CD4-positive, alpha-beta T cell (primary cell): ENCODE data around the gene GPR141. TPM values are rescaled to one million over a fixed set of nuclear protein-coding genes. Genes with fewer than 3 reads are reported as not detected.

Experiments used
- ATAC-seq: fragments of 200-7000 bp; cut with Tn5 transposase; one replicate; pipeline ENCODE4 v1.10.0; 2022; ENCODE audit warnings: mild to moderate bottlenecking; ENCODE audit not compliant: poor library complexity
- CTCF ChIA-PET: fragments of 350-600 bp; sonication (Branson Sonifier 250); formaldehyde crosslinking; loops from one replicate; lab custom pipeline; 2021; ENCODE audit warnings: antibody characterized with exemption, inconsistent platforms; lab: Charles Lee
- POLR2A ChIA-PET: fragments of 350-600 bp; sonication (Branson Sonifier 250); formaldehyde crosslinking; loops from one replicate; lab custom pipeline; 2021; ENCODE audit warnings: antibody characterized with exemption, inconsistent platforms; lab: Charles Lee
- DNase-seq, 14 experiments: peaks; one replicate each; pipeline ENCODE4 v3.0.0-alpha.2; 2013 to 2020; ENCODE audit warnings: mixed read lengths in 2 of 14
- H3K27ac ChIP-seq, 2 donors: one replicate each; pipeline versions ENCODE4 v1.5.1 to v1.7.0; 2013; ENCODE audit warnings: low read length in 2 of 2, low read depth in 1 of 2, mild to moderate bottlenecking in 1 of 2
- H3K27me3 ChIP-seq, 2 experiments: 1 replicate in 1 of 2; 2 replicates in 1 of 2; pipeline versions ENCODE4 v1.6.1 to v1.7.0; 2013; ENCODE audit warnings: low read length in 2 of 2, control low read depth in 1 of 2, mild to moderate bottlenecking in 1 of 2, moderate library complexity in 1 of 2; ENCODE audit not compliant: insufficient read depth in 2 of 2, control insufficient read depth in 1 of 2
- H3K36me3 ChIP-seq: one replicate; pipeline ENCODE4 v1.6.1; 2013; ENCODE audit warnings: low read length, control low read depth; ENCODE audit not compliant: insufficient read depth
- H3K4me1 ChIP-seq: one replicate; pipeline ENCODE4 v1.6.1; 2013; ENCODE audit warnings: low read length, control low read depth; ENCODE audit not compliant: insufficient read depth
- H3K4me3 ChIP-seq: one replicate; pipeline ENCODE4 v1.5.1; 2013; ENCODE audit warnings: mild to moderate bottlenecking, low read length, moderate library complexity
- H3K9me3 ChIP-seq, 2 experiments: 1 replicate in 1 of 2; 2 replicates in 1 of 2; pipeline versions ENCODE4 v1.6.1 to v1.7.0; 2013; ENCODE audit warnings: low read length in 2 of 2, mild to moderate bottlenecking in 2 of 2, control low read depth in 1 of 2, moderate library complexity in 1 of 2; ENCODE audit not compliant: control insufficient read depth in 1 of 2, insufficient read depth in 1 of 2
- H3K27ac Mint-ChIP-seq: one replicate; pipeline ENCODE4 v1.8.0; 2020; ENCODE audit warnings: mixed read lengths
- H3K27me3 Mint-ChIP-seq: one replicate; pipeline ENCODE4 v1.8.0; 2021; ENCODE audit warnings: mixed read lengths
- H3K36me3 Mint-ChIP-seq: one replicate; pipeline ENCODE4 v1.8.0; 2021; ENCODE audit warnings: low read depth, mixed read lengths
- H3K4me1 Mint-ChIP-seq: one replicate; pipeline ENCODE4 v1.8.0; 2021; ENCODE audit warnings: low read depth, mixed read lengths
- H3K4me3 Mint-ChIP-seq: one replicate; pipeline ENCODE4 v1.8.0; 2020; ENCODE audit warnings: mild to moderate bottlenecking, mixed read lengths
- H3K9me3 Mint-ChIP-seq: one replicate; pipeline ENCODE4 v1.8.0; 2020; ENCODE audit warnings: mixed read lengths
- intact Hi-C, 2 experiments: fragments of 100-400 bp; cut with DNase I in 1 of 2; cut with micrococcal nuclease in 1 of 2; formaldehyde crosslinking; loops; one replicate each; pipeline versions ENCODE4 v1.15.1 to v1.9.0; 2023 to 2025; cut with DNase I, micrococcal nuclease
- total RNA-seq, 174 experiments: library from RNA in 2 of 174; stranded (reverse) in 2 of 174; gene quantifications; one replicate each; pipeline ENCODE4 v1.2.3 and lab custom pipeline; 2021 to 2026
- TF ChIP-seq, protein P1 (sequence below): fragments of 200-600 bp; IDR thresholded peaks from one replicate; pipeline ENCODE4 v1.8.0; 2022; ENCODE audit warnings: antibody characterized with exemption, mild to moderate bottlenecking

The GPR141 gene
- total RNA-seq, 2 experiments from 2014 or later = not detected

- Histone ChIP-seq H3K27ac (no peak overlapping the region), H3K36me3 (no peaks in the 10 kb centered on the region), H3K4me1 (no peaks in the 10 kb centered on the region), H3K9me3 (peaks cover 0 to under 1% of the 10 kb centered on the region in 2 experiments), H3K27me3 (no peaks in the 10 kb centered on the region), H3K4me3 (no peak overlapping the region)
- no peaks in the 10 kb centered on the region for H3K4me1 Mint-ChIP-seq
- ChIA-PET POLR2A (no interaction called here), CTCF (interaction anchor here (1.1 kb wide), 1 partner anchor 24 kb away, joined by 4 read pairs; no protein-coding TSS in a partner anchor)
- ATAC-seq = no peak
- no peak for DNase-seq
- peaks cover 6% of the 10 kb centered on the region for H3K9me3 Mint-ChIP-seq
- no peaks in the 10 kb centered on the region for H3K27me3 Mint-ChIP-seq
- intact Hi-C loops = no loop called here
- H3K36me3 Mint-ChIP-seq = peaks cover 5% of the 10 kb centered on the region
- H3K4me3 Mint-ChIP-seq = no peak overlapping the region
- no peak overlapping the region for H3K27ac Mint-ChIP-seq
- TF ChIP-seq, protein P1, sequence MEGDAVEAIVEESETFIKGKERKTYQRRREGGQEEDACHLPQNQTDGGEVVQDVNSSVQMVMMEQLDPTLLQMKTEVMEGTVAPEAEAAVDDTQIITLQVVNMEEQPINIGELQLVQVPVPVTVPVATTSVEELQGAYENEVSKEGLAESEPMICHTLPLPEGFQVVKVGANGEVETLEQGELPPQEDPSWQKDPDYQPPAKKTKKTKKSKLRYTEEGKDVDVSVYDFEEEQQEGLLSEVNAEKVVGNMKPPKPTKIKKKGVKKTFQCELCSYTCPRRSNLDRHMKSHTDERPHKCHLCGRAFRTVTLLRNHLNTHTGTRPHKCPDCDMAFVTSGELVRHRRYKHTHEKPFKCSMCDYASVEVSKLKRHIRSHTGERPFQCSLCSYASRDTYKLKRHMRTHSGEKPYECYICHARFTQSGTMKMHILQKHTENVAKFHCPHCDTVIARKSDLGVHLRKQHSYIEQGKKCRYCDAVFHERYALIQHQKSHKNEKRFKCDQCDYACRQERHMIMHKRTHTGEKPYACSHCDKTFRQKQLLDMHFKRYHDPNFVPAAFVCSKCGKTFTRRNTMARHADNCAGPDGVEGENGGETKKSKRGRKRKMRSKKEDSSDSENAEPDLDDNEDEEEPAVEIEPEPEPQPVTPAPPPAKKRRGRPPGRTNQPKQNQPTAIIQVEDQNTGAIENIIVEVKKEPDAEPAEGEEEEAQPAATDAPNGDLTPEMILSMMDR = no peak
Observed at GRCh38 chr7:37770838-37771237, 87.3 kb downstream of the GPR141 start.

DNA sequence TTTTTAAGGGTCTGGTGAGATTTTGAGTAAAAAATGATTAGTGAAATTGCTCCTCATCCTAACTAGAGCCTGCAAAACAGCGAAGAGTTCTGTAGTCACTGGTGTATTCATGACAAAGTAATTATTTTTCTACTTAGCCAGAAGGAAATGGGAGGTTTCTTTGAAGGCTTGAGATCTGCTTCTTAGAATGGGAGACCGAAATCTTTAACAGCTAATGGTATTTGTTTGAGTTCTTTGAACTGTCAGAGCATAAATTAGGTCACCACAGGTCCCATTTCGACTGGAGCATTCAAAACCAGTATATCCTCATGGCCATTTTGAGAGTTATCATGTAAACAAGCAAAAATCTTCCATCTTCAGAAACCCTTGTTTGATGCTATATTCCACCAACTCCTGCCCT, 87.8 kb downstream of the GPR141 start:
- DNase-seq = no peak
- TF ChIP-seq, protein P1 = no peak
- no peak for ATAC-seq
- no peaks in the 10 kb centered on the region for H3K27me3 Mint-ChIP-seq
- no peak overlapping the region for H3K4me3 ChIP-seq
- H3K27me3 ChIP-seq = no peaks in the 10 kb centered on the region
- no peaks in the 10 kb centered on the region for H3K4me1 ChIP-seq
- H3K9me3 Mint-ChIP-seq = peaks cover 6% of the 10 kb centered on the region
- ChIA-PET CTCF (no interaction called here), POLR2A (no interaction called here)
- H3K27ac Mint-ChIP-seq = no peak overlapping the region
- no peaks in the 10 kb centered on the region for H3K36me3 ChIP-seq
- no peak overlapping the region for H3K27ac ChIP-seq
- H3K4me1 Mint-ChIP-seq = no peaks in the 10 kb centered on the region
- intact Hi-C loops = no loop called here
- peaks cover 5% of the 10 kb centered on the region for H3K36me3 Mint-ChIP-seq
- peaks cover 0 to 6% of the 10 kb centered on the region in 2 experiments for H3K9me3 ChIP-seq
- H3K4me3 Mint-ChIP-seq = no peak overlapping the region

DNA sequence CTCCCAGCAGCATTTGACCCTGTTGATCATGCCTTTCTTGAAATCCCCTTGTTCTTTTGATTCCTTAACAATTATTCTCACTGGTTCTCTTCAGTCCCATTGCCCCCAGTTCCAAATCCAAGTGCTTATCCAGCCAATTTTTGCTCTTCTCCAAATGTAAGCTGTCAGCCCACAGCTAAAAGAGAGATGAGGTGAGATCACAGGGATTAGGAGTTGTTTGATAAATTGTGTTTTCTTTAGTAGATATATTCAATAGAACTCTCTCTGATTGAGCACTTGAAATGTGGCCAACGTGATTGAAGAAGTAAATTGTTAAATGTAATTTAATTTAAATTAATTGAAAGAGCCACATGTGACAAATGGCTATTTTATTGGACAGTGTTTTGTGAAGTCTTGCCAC, 88.2 kb downstream of the GPR141 start:
- Mint-ChIP-seq H3K4me1 (no peaks in the 10 kb centered on the region), H3K9me3 (peaks cover 6% of the 10 kb centered on the region), H3K36me3 (peaks cover 5% of the 10 kb centered on the region), H3K27me3 (no peaks in the 10 kb centered on the region), H3K27ac (no peak overlapping the region), H3K4me3 (no peak overlapping the region)
- TF ChIP-seq, protein P1 = no peak
- ChIA-PET CTCF (no interaction called here), POLR2A (no interaction called here)
- ATAC-seq = no peak
- intact Hi-C loops = no loop called here
- Histone ChIP-seq H3K27me3 (no peaks in the 10 kb centered on the region), H3K9me3 (peaks cover 0 to 8% of the 10 kb centered on the region in 2 experiments), H3K36me3 (no peaks in the 10 kb centered on the region), H3K4me1 (no peaks in the 10 kb centered on the region), H3K27ac (no peak overlapping the region), H3K4me3 (no peak overlapping the region)
- no peak for DNase-seq
